HEK293 (cell line): Measurements from ENCODE around the gene SLC10A1.

Source experiments
- CTCF ChIA-PET: fragments of 350-600 bp; formaldehyde crosslinking; extraction: SDS; loops from one replicate; lab custom pipeline; 2021; ENCODE audit warnings: antibody characterized with exemption; lab: Yijun Ruan, JAX
- POLR2A ChIA-PET: fragments of 300-600 bp; formaldehyde crosslinking; extraction: SDS; loops from one replicate; lab custom pipeline; 2020; ENCODE audit warnings: antibody characterized with exemption, inconsistent platforms; lab: Yijun Ruan, JAX
- H3K27ac ChIP-seq: fragments of 200-500 bp; sonication (Bioruptor generic); 2 replicates; pipeline ENCODE4 v1.5.1; 2014; ENCODE audit warnings: low read depth, low read length, control low read depth, inconsistent platforms; ENCODE audit errors: extremely low read depth
- H3K36me3 ChIP-seq, 2 experiments: fragments of 200-500 bp in 1 of 2; sonication (Bioruptor generic) in 1 of 2; 1 replicate in 1 of 2; 2 replicates in 1 of 2; pipeline ENCODE4 v1.5.1; 2014 to 2017; ENCODE audit warnings: inconsistent platforms in 2 of 2, low read length in 2 of 2; ENCODE audit not compliant: control insufficient read depth in 2 of 2, insufficient read depth in 1 of 2
- H3K4me1 ChIP-seq: fragments of 200-500 bp; sonication (Bioruptor generic); 2 replicates; pipeline ENCODE4 v1.5.1; 2014; ENCODE audit warnings: mild to moderate bottlenecking, low read length, inconsistent platforms; ENCODE audit not compliant: control insufficient read depth, insufficient read depth
- H3K4me3 ChIP-seq: 2 replicates; pipeline ENCODE4 v1.5.1; 2011; ENCODE audit warnings: low read depth, mild to moderate bottlenecking, control low read depth, low read length, moderate library complexity
- H3K9me3 ChIP-seq: fragments of 200-500 bp; sonication (Bioruptor generic); 2 replicates; pipeline ENCODE4 v1.5.1; 2014; ENCODE audit warnings: low read depth, low read length, inconsistent platforms; ENCODE audit not compliant: control insufficient read depth, insufficient read depth
- KLF10 ChIP-seq: fragments of 450-650 bp; IDR thresholded peaks from 2 replicates; pipeline ENCODE4 v1.5.1; 2018; ENCODE audit warnings: missing biosample characterization, mild to moderate bottlenecking, missing genetic modification characterization
- MEIS1 ChIP-seq: sonication (generic); formaldehyde crosslinking; IDR thresholded peaks from 2 replicates; pipeline ENCODE4 v1.8.1; 2022; ENCODE audit warnings: missing genetic modification reagents, mild to moderate bottlenecking, borderline replicate concordance
- REPIN1 ChIP-seq: fragments of 450-650 bp; formaldehyde crosslinking; IDR thresholded peaks from 2 replicates; pipeline ENCODE4 v1.5.1; 2017; ENCODE audit warnings: missing biosample characterization, missing genetic modification characterization, low read depth
- ZFHX2 ChIP-seq: fragments of 450-650 bp; formaldehyde crosslinking; conservative IDR thresholded peaks from 2 replicates; pipeline ENCODE4 v1.5.1; 2016; ENCODE audit warnings: missing biosample characterization, missing genetic modification characterization
- ZFP37 ChIP-seq: fragments of 450-650 bp; formaldehyde crosslinking; IDR thresholded peaks from 2 replicates; pipeline ENCODE4 v1.5.1; 2016; ENCODE audit warnings: missing biosample characterization, missing genetic modification characterization
- ZNF175 ChIP-seq: fragments of 450-650 bp; formaldehyde crosslinking; IDR thresholded peaks from 2 replicates; pipeline ENCODE4 v1.5.1; 2016; ENCODE audit warnings: missing biosample characterization, missing genetic modification characterization
- ZNF221 ChIP-seq: fragments of 450-650 bp; formaldehyde crosslinking; IDR thresholded peaks from 2 replicates; pipeline ENCODE4 v1.5.1; 2017; ENCODE audit warnings: missing biosample characterization, missing genetic modification characterization, borderline replicate concordance
- ZNF311 ChIP-seq: fragments of 450-650 bp; formaldehyde crosslinking; IDR thresholded peaks from 2 replicates; pipeline ENCODE4 v1.5.1; 2017; ENCODE audit warnings: missing biosample characterization, missing genetic modification characterization, borderline replicate concordance
- ZNF335 ChIP-seq: fragments of 450-650 bp; formaldehyde crosslinking; conservative IDR thresholded peaks from 2 replicates; pipeline ENCODE4 v1.5.1; 2016; ENCODE audit warnings: missing biosample characterization, missing genetic modification characterization
- ZNF416 ChIP-seq: fragments of 450-650 bp; formaldehyde crosslinking; IDR thresholded peaks from 2 replicates; pipeline ENCODE4 v1.5.1; 2016; ENCODE audit warnings: missing biosample characterization, missing genetic modification characterization
- ZNF549 ChIP-seq: fragments of 450-650 bp; IDR thresholded peaks from 2 replicates; pipeline ENCODE4 v1.5.1; 2018; ENCODE audit warnings: missing biosample characterization, missing genetic modification characterization, mild to moderate bottlenecking, inconsistent platforms, moderate library complexity
- ZNF621 ChIP-seq: fragments of 450-650 bp; formaldehyde crosslinking; IDR thresholded peaks from 2 replicates; pipeline ENCODE4 v1.5.1; 2017; ENCODE audit warnings: missing biosample characterization, missing genetic modification characterization
- ZNF654 ChIP-seq: fragments of 450-650 bp; formaldehyde crosslinking; IDR thresholded peaks from 2 replicates; pipeline ENCODE4 v1.5.1; 2016; ENCODE audit warnings: low read depth, missing biosample characterization, missing genetic modification characterization
- ZNF664 ChIP-seq: fragments of 450-650 bp; formaldehyde crosslinking; IDR thresholded peaks from 2 replicates; pipeline ENCODE4 v1.5.1; 2016; ENCODE audit warnings: missing biosample characterization, missing genetic modification characterization
- ZNF792 ChIP-seq: fragments of 450-650 bp; formaldehyde crosslinking; IDR thresholded peaks from 2 replicates; pipeline ENCODE4 v1.5.1; 2016; ENCODE audit warnings: missing biosample characterization, missing genetic modification characterization
- ZNF837 ChIP-seq: fragments of 450-650 bp; formaldehyde crosslinking; IDR thresholded peaks from 2 replicates; pipeline ENCODE4 v1.5.1; 2016; ENCODE audit warnings: missing biosample characterization, missing genetic modification characterization
- ZSCAN16 ChIP-seq: fragments of 450-650 bp; formaldehyde crosslinking; IDR thresholded peaks from 2 replicates; pipeline ENCODE4 v1.5.1; 2016; ENCODE audit warnings: missing biosample characterization, missing genetic modification characterization
- TF ChIP-seq, protein P1 (sequence below): fragments of 450-650 bp; formaldehyde crosslinking; IDR thresholded peaks from 2 replicates; pipeline ENCODE4 v1.5.1; 2016; ENCODE audit warnings: missing biosample characterization, missing genetic modification characterization
- TF ChIP-seq, protein P2 (sequence below): fragments of 450-650 bp; formaldehyde crosslinking; IDR thresholded peaks from 2 replicates; pipeline ENCODE4 v1.5.1; 2016; ENCODE audit warnings: missing biosample characterization, missing genetic modification characterization, borderline replicate concordance
- TF ChIP-seq, protein P3 (sequence below): fragments of 450-650 bp; formaldehyde crosslinking; IDR thresholded peaks from 2 replicates; pipeline ENCODE4 v1.5.1; 2017; ENCODE audit warnings: missing biosample characterization, missing genetic modification characterization

SLC10A1 gene

DNA sequence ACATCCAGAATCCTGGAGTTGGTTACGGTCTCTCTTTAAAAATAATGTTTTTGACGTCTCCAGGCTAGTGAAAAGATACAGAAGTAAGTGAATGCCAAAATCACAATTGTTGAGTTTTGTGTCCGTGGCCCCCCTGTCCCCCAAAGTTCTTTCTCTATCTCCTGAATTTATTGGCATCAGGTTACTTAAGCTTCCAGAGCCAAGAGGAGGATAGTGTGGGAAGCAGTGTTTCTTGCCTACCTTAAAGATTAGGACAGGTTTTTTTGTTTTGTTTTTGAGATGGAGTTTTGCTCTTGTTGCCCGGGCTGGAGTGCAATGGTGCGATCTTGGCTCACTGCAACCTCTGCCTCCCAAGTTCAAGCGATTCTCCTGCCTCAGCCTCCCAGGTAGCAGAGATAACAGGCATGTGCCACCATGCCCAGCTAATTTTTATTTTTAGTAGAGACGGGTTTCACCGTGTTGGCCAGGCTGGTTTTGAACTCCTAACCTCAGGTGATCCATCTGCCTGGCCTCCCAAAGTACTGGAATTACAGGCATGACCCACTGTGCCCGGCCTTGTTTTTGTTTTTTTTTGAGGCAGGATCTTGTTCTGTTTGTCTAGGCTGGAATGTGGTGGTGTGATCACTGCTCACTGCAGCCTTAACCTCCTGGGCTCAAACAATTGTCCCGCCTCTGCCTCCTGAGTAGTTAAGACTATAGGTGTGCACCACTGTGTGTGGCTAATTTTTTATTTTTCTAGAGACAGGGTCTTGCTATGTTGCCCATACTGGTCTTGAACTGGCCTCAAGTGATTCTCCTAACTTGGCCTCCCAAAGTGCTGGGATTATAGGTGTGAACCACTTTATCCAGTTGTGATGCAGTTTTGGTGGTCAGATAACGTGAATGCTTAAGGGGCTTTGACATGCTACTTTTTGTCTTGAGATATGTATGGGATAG lies 24.7 kb downstream of the SLC10A1 start:
- TF ChIP-seq MEIS1 (CRISPR knock-in tag) = no peak
- no peak for TF ChIP-seq ZFP37 (tag by site-specific recombination)
- TF ChIP-seq, protein P1, sequence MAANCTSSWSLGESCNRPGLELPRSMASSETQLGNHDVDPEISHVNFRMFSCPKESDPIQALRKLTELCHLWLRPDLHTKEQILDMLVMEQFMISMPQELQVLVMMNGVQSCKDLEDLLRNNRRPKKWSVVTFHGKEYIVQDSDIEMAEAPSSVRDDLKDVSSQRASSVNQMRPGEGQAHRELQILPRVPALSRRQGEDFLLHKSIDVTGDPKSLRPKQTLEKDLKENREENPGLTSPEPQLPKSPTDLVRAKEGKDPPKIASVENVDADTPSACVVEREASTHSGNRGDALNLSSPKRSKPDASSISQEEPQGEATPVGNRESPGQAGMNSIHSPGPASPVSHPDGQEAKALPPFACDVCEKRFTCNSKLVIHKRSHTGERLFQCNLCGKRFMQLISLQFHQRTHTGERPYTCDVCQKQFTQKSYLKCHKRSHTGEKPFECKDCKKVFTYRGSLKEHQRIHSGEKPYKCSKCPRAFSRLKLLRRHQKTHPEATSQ (tag by site-specific recombination) = no peak
- TF ChIP-seq ZFHX2 (tag by site-specific recombination) = no peak
- TF ChIP-seq, protein P2, sequence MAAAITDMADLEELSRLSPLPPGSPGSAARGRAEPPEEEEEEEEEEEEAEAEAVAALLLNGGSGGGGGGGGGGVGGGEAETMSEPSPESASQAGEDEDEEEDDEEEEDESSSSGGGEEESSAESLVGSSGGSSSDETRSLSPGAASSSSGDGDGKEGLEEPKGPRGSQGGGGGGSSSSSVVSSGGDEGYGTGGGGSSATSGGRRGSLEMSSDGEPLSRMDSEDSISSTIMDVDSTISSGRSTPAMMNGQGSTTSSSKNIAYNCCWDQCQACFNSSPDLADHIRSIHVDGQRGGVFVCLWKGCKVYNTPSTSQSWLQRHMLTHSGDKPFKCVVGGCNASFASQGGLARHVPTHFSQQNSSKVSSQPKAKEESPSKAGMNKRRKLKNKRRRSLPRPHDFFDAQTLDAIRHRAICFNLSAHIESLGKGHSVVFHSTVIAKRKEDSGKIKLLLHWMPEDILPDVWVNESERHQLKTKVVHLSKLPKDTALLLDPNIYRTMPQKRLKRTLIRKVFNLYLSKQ (tag by site-specific recombination) = no peak
- no peak for TF ChIP-seq ZNF311 (tag by site-specific recombination)
- no peak for TF ChIP-seq ZNF221
- TF ChIP-seq ZNF837 (tag by site-specific recombination) = no peak
- TF ChIP-seq ZNF664 (tag by site-specific recombination) = no peak
- TF ChIP-seq, protein P3, sequence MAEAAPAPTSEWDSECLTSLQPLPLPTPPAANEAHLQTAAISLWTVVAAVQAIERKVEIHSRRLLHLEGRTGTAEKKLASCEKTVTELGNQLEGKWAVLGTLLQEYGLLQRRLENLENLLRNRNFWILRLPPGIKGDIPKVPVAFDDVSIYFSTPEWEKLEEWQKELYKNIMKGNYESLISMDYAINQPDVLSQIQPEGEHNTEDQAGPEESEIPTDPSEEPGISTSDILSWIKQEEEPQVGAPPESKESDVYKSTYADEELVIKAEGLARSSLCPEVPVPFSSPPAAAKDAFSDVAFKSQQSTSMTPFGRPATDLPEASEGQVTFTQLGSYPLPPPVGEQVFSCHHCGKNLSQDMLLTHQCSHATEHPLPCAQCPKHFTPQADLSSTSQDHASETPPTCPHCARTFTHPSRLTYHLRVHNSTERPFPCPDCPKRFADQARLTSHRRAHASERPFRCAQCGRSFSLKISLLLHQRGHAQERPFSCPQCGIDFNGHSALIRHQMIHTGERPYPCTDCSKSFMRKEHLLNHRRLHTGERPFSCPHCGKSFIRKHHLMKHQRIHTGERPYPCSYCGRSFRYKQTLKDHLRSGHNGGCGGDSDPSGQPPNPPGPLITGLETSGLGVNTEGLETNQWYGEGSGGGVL = no peak
- no peak for TF ChIP-seq ZNF621 (tag by site-specific recombination)
- TF ChIP-seq REPIN1 (tag by site-specific recombination) = no peak
- no peak for TF ChIP-seq KLF10 (tag by site-specific recombination)
- TF ChIP-seq ZSCAN16 (tag by site-specific recombination) = no peak
- no peak for TF ChIP-seq ZNF654
- TF ChIP-seq, all 188 proteins: peak for 0
- Histone ChIP-seq H3K27ac (no peak overlapping the region), H3K4me3 (no peak overlapping the region), H3K36me3 (peaks cover 75 to 97% of the 10 kb centered on the region in 2 experiments), H3K9me3 (no peaks in the 10 kb centered on the region), H3K4me1 (no peaks in the 10 kb centered on the region)
- ChIA-PET POLR2A (interaction anchor here (2.2 kb wide), 1 partner anchor 11 kb away, joined by 11 read pairs; no protein-coding TSS in a partner anchor), CTCF (no interaction called here)

DNA sequence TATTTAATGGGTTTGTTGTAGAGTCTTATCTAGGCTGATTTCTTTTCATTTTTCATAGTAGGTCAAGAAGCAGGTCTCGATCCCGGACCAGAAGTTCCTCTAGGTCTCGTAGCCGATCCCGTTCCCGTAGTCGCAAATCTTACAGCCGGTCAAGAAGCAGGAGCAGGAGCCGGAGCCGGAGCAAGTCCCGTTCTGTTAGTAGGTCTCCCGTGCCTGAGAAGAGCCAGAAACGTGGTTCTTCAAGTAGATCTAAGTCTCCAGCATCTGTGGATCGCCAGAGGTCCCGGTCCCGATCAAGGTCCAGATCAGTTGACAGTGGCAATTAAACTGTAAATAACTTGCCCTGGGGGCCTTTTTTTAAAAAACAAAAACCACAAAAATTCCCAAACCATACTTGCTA lies 25.9 kb downstream of the SLC10A1 start:
- H3K4me3 ChIP-seq = no peak overlapping the region
- TF ChIP-seq ZFP37 (tag by site-specific recombination) = no peak
- no peak for TF ChIP-seq ZNF792 (tag by site-specific recombination)
- TF ChIP-seq ZNF335 (tag by site-specific recombination) = no peak
- no peak for TF ChIP-seq ZNF175 (tag by site-specific recombination)
- TF ChIP-seq ZNF549 (tag by site-specific recombination) = no peak
- TF ChIP-seq ZNF416 (tag by site-specific recombination) = no peak
- H3K4me1 ChIP-seq = no peaks in the 10 kb centered on the region; the same call in 1 of the 2 replicates
- POLR2A ChIA-PET = no interaction called here
- no peaks in the 10 kb centered on the region for H3K9me3 ChIP-seq
- no peak overlapping the region for H3K27ac ChIP-seq
- CTCF ChIA-PET = no interaction called here
- H3K36me3 ChIP-seq = peaks cover 75 to 85% of the 10 kb centered on the region in 2 experiments
